SW 1271 (cell line): ENCODE measurements around the gene ARSB.
"Not testable (repeated sequence)": the region's sequence is repeated elsewhere in the genome, so short reads cannot be mapped to it uniquely, and the experiment has no call there.

ENCODE experiments used
- DNase-seq, 2 experiments: peaks; one replicate each; lab custom pipeline; 2025; lab: John Stamatoyannopoulos, UW

Gene ARSB

GRCh38 chr5:78995521-78996007 is 10.5 kb upstream of the ARSB start:
- no peak for DNase-seq

GRCh38 chr5:78993165-78993564 is 8.1 kb upstream of the ARSB start:
- DNase-seq = no peak

GRCh38 chr5:78992146-78992545 is 7.0 kb upstream of the ARSB start:
- no peak for DNase-seq

GRCh38 chr5:78989080-78989479 is 4.0 kb upstream of the ARSB start:
- DNase-seq = no peak

GRCh38 chr5:78985725-78986223 is 664 bp upstream of the ARSB start:
- peak; percentile 26 to 68 for DNase-seq

- peak; percentile 81 to 92 for DNase-seq
These were observed 533 bp downstream of the ARSB start for GRCh38 chr5:78984439-78985115.

- DNase-seq = peak in 1 of 2 experiments; percentile 83
These were observed 1.3 kb downstream of the ARSB start for GRCh38 chr5:78983601-78984438.

GRCh38 chr5:78983194-78983593 is 1.9 kb downstream of the ARSB start:
- DNase-seq = not testable (repeated sequence)

- DNase-seq = no peak
These were observed 5.2 kb downstream of the ARSB start for GRCh38 chr5:78979909-78980308.

GRCh38 chr5:78979117-78979742 is 5.9 kb downstream of the ARSB start:
- no peak for DNase-seq

GRCh38 chr5:78975035-78975434 is 10.1 kb downstream of the ARSB start:
- no peak for DNase-seq

- no peak for DNase-seq
These were observed 10.5 kb downstream of the ARSB start for GRCh38 chr5:78974601-78975000.

GRCh38 chr5:78974011-78974410 is 11.1 kb downstream of the ARSB start:
- no peak for DNase-seq

GRCh38 chr5:78972654-78973428 is 12.3 kb downstream of the ARSB start:
- DNase-seq = no peak

- no peak for DNase-seq
These were observed 13.1 kb downstream of the ARSB start for GRCh38 chr5:78971998-78972397.

GRCh38 chr5:78968781-78969180 is 16.3 kb downstream of the ARSB start:
- DNase-seq = no peak

GRCh38 chr5:78964889-78965288 is 20.2 kb downstream of the ARSB start:
- peak in 1 of 2 experiments; percentile 50 for DNase-seq

GRCh38 chr5:78961743-78962142 is 23.4 kb downstream of the ARSB start:
- no peak for DNase-seq

GRCh38 chr5:78959767-78960166 is 25.3 kb downstream of the ARSB start:
- DNase-seq = no peak

- DNase-seq = no peak
These were observed 26.3 kb downstream of the ARSB start for GRCh38 chr5:78958672-78959445.

- no peak for DNase-seq
These were observed 28.2 kb downstream of the ARSB start for GRCh38 chr5:78956901-78957300.
